GM23338 (cell line): ENCODE results near the gene KRT81. TPM values are rescaled to one million over a fixed set of nuclear protein-coding genes. Genes with fewer than 3 reads are reported as not detected.

Experiments used
- ATAC-seq: fragments of 200-7000 bp; cut with Tn5 transposase; 3 replicates; pipeline ENCODE4 v1.9.1; 2020
- DNase-seq: peaks from one replicate; pipeline ENCODE4 v3.0.0-alpha.2; 2015; ENCODE audit warnings: low spot score
- H2AFZ ChIP-seq: fragments of 200-600 bp; sonication (generic); 2 replicates; pipeline ENCODE4 v1.8.0; 2016; ENCODE audit warnings: antibody characterized with exemption, mild to moderate bottlenecking, moderate library complexity
- H3F3A ChIP-seq: fragments of 200-600 bp; sonication (generic); replicated peaks from 2 replicates; pipeline ENCODE4 v1.8.0; 2017; ENCODE audit warnings: antibody characterized with exemption, mixed run types, low read depth
- H3K27ac ChIP-seq: fragments of 200-600 bp; sonication (generic); 2 replicates; pipeline ENCODE4 v1.6.1; 2016; ENCODE audit warnings: low read depth
- H3K27me3 ChIP-seq: fragments of 200-600 bp; sonication (generic); 2 replicates; pipeline ENCODE4 v1.8.0; 2016; ENCODE audit warnings: mild to moderate bottlenecking, mixed run types, moderate library complexity; ENCODE audit not compliant: insufficient read depth
- H3K36me3 ChIP-seq: fragments of 200-600 bp; sonication (generic); 2 replicates; pipeline ENCODE4 v1.8.0; 2016; ENCODE audit warnings: mild to moderate bottlenecking; ENCODE audit not compliant: insufficient read depth
- H3K4me1 ChIP-seq: fragments of 200-600 bp; sonication (generic); 2 replicates; pipeline ENCODE4 v1.8.0; 2016; ENCODE audit warnings: mild to moderate bottlenecking, moderate library complexity; ENCODE audit not compliant: insufficient read depth
- H3K4me2 ChIP-seq: fragments of 200-600 bp; sonication (generic); 2 replicates; pipeline ENCODE4 v1.7.1; 2017; ENCODE audit warnings: mixed run types
- H3K4me3 ChIP-seq: fragments of 200-600 bp; sonication (generic); 2 replicates; pipeline ENCODE4 v1.6.1; 2016; ENCODE audit warnings: mixed run types
- H3K79me2 ChIP-seq: fragments of 200-600 bp; sonication (generic); replicated peaks from 2 replicates; pipeline ENCODE4 v1.8.0; 2017; ENCODE audit warnings: mild to moderate bottlenecking; ENCODE audit not compliant: insufficient read depth
- H3K9me2 ChIP-seq: fragments of 200-600 bp; sonication (generic); 2 replicates; pipeline ENCODE4 v1.8.0; 2017; ENCODE audit not compliant: insufficient read depth
- H4K20me1 ChIP-seq: fragments of 200-600 bp; sonication (generic); replicated peaks from 2 replicates; pipeline ENCODE4 v1.8.0; 2017; ENCODE audit warnings: mild to moderate bottlenecking; ENCODE audit not compliant: insufficient read depth
- H3K27ac Mint-ChIP-seq: 2 replicates; pipeline ENCODE4 v1.8.0; 2020; ENCODE audit warnings: inconsistent platforms, mild to moderate bottlenecking, moderate library complexity, mixed read lengths
- H3K27me3 Mint-ChIP-seq: 3 replicates; pipeline ENCODE4 v1.8.0; 2022; ENCODE audit warnings: low read depth, mild to moderate bottlenecking, moderate library complexity, mixed read lengths, inconsistent platforms; ENCODE audit not compliant: insufficient read depth, poor library complexity
- H3K36me3 Mint-ChIP-seq: 3 replicates; pipeline ENCODE4 v1.8.0; 2021; ENCODE audit warnings: low read depth, mild to moderate bottlenecking, inconsistent platforms, moderate library complexity, mixed read lengths
- H3K4me1 Mint-ChIP-seq: 3 replicates; pipeline ENCODE4 v1.8.0; 2020; ENCODE audit warnings: mild to moderate bottlenecking, inconsistent platforms, mixed read lengths
- H3K4me3 Mint-ChIP-seq: 3 replicates; pipeline ENCODE4 v1.8.0; 2021; ENCODE audit warnings: moderate library complexity, mild to moderate bottlenecking, inconsistent platforms, mixed read lengths
- H3K9me3 Mint-ChIP-seq: 3 replicates; pipeline ENCODE4 v1.8.0; 2020; ENCODE audit warnings: moderate library complexity, mild to moderate bottlenecking, inconsistent platforms, mixed read lengths
- CREB1 ChIP-seq: fragments of 250-450 bp; sonication (Bioruptor Pico); IDR thresholded peaks from 2 replicates; pipeline ENCODE4 v1.5.0; 2020; ENCODE audit warnings: low read depth, mild to moderate bottlenecking, moderate library complexity
- EZH2 ChIP-seq: fragments of 200-600 bp; sonication (generic); IDR thresholded peaks from one replicate; pipeline ENCODE4 v1.8.0; 2017; ENCODE audit warnings: antibody characterized with exemption, mild to moderate bottlenecking, low read depth; ENCODE audit not compliant: unreplicated experiment
- EZH2phosphoT487 ChIP-seq: fragments of 200-600 bp; sonication (generic); IDR thresholded peaks from one replicate; pipeline ENCODE4 v1.8.1; 2018; ENCODE audit warnings: antibody characterized with exemption; ENCODE audit not compliant: unreplicated experiment
- REST ChIP-seq: IDR thresholded peaks from one replicate; pipeline ENCODE4 v1.6.1; 2018; ENCODE audit warnings: antibody characterized with exemption; ENCODE audit not compliant: unreplicated experiment
- STAT1 ChIP-seq: IDR thresholded peaks from one replicate; pipeline ENCODE4 v1.6.1; 2016; ENCODE audit warnings: antibody characterized with exemption; ENCODE audit not compliant: unreplicated experiment
- ZNF114 ChIP-seq: fragments of 250-450 bp; sonication (Bioruptor Pico); IDR thresholded peaks from 2 replicates; pipeline ENCODE4 v1.5.0; 2020; ENCODE audit warnings: mild to moderate bottlenecking, moderate library complexity
- ZNF462 ChIP-seq: fragments of 250-450 bp; sonication (Bioruptor Pico); IDR thresholded peaks from 2 replicates; pipeline ENCODE4 v1.5.0; 2020; ENCODE audit warnings: mild to moderate bottlenecking, moderate library complexity
- polyA plus RNA-seq: library from polyadenylated mRNA; unstranded; fragments of >200 nt; fragmentation: Nextera tagmentation; extraction: Ambion mirVana; gene quantifications from 2 replicates; pipeline ENCODE4 v1.2.1, GENCODE V29; 2016
- total RNA-seq: library from RNA; depleted of rRNA; stranded (reverse); fragments of >200 nt; shearing (Covaris generic); gene quantifications from 2 replicates; pipeline ENCODE4 v1.2.3, GENCODE V29; 2014

The KRT81 gene
- total and polyA plus RNA-seq, 2 experiments from 2014 or later, result not detected

GRCh38 chr12:52274521-52275120 lies 16.7 kb downstream of the KRT81 start, which contains the start of gene KRT86:
KRT86 (plus strand) TSS chr12:52274645; CDS start chr12:52301917, 27,272 bp downstream.
- Mint-ChIP-seq H3K36me3 (no peaks in the 10 kb centered on the region), H3K9me3 (no peaks in the 10 kb centered on the region), H3K27me3 (peaks cover 9% of the 10 kb centered on the region), H3K4me3 (no peak within 1 kb of the TSS), H3K27ac (no peak within 1 kb of the TSS), H3K4me1 (no peaks in the 10 kb centered on the region)
- H3F3A ChIP-seq, result no peaks in the 10 kb centered on the region
- no peaks in the 10 kb centered on the region for H3K36me3 ChIP-seq
- H3K4me1 ChIP-seq, result no peaks in the 10 kb centered on the region; the same call in 1 of the 2 replicates
- ATAC-seq, result no peak
- TF ChIP-seq ZNF462 (CRISPR knock-in tag), result no peak
- TF ChIP-seq EZH2phosphoT487, result no peak
- TF ChIP-seq EZH2, result no peak
- no peak for TF ChIP-seq CREB1
- TF ChIP-seq STAT1, result no peak
- no peak for TF ChIP-seq ZNF114 (CRISPR knock-in tag)
- TF ChIP-seq REST, result no peak
- H3K9me2 ChIP-seq, result 0 out of 2 replicates have a peak, but pooled peaks cover 2% of the 10 kb centered on the region
- H4K20me1 ChIP-seq, result no peaks in the 10 kb centered on the region
- H3K79me2 ChIP-seq, result no peaks in the 10 kb centered on the region
- H3K27me3 ChIP-seq, result peaks cover 11% of the 10 kb centered on the region
- no peak within 1 kb of the TSS for H3K4me3 ChIP-seq
- H3K27ac ChIP-seq, result no peak within 1 kb of the TSS
- DNase-seq, result no peak
- H3K4me2 ChIP-seq, result no peak within 1 kb of the TSS
- H2AFZ ChIP-seq, result no peak within 1 kb of the TSS
